Common myeloid progenitor, CD34-positive (primary cell): Measurements from ENCODE around the gene PTGDS.

Source experiments
- CTCF ChIA-PET: fragments of 350-600 bp; sonication (Branson Sonifier 250); formaldehyde crosslinking; loops from one replicate; lab custom pipeline; 2021; ENCODE audit warnings: antibody characterized with exemption; lab: Charles Lee
- POLR2A ChIA-PET: fragments of 350-600 bp; sonication (Branson Sonifier 250); formaldehyde crosslinking; loops from one replicate; lab custom pipeline; 2021; ENCODE audit warnings: antibody characterized with exemption; lab: Charles Lee
- DNase-seq, 3 donors: peaks; one replicate each; pipeline versions ENCODE4 v3.0.0 to v3.0.0-alpha.2; 2013
- H3K27ac ChIP-seq, 2 experiments: 1 replicate in 1 of 2; 2 replicates in 1 of 2; pipeline ENCODE4 v1.7.0; 2013; ENCODE audit warnings: inconsistent platforms in 2 of 2, low read length in 2 of 2, mild to moderate bottlenecking in 2 of 2, low read depth in 1 of 2, moderate library complexity in 1 of 2; ENCODE audit not compliant: severe bottlenecking in 2 of 2, insufficient read depth in 1 of 2, poor library complexity in 1 of 2
- H3K27me3 ChIP-seq, 5 experiments: replicated peaks in 2 of 5; 1 replicate in 3 of 5; 2 replicates in 2 of 5; pipeline versions ENCODE4 v1.6.1 to v1.7.0; 2013; ENCODE audit warnings: low read length in 4 of 5, mild to moderate bottlenecking in 2 of 5, moderate library complexity in 2 of 5, inconsistent platforms in 1 of 5; ENCODE audit not compliant: insufficient read depth in 5 of 5, control insufficient read depth in 4 of 5
- H3K36me3 ChIP-seq, 4 experiments: 1 replicate in 2 of 4; 2 replicates in 2 of 4; pipeline versions ENCODE4 v1.6.1 to v1.7.0; 2013; ENCODE audit warnings: low read length in 3 of 4, control low read depth in 1 of 4, mild to moderate bottlenecking in 1 of 4; ENCODE audit not compliant: control insufficient read depth in 4 of 4, insufficient read depth in 4 of 4
- H3K4me1 ChIP-seq, 4 experiments: 1 replicate in 3 of 4; 2 replicates in 1 of 4; pipeline versions ENCODE4 v1.6.1 to v1.7.1; 2013; ENCODE audit warnings: low read length in 3 of 4, mild to moderate bottlenecking in 3 of 4, control low read depth in 1 of 4, inconsistent platforms in 1 of 4, moderate library complexity in 1 of 4; ENCODE audit not compliant: control insufficient read depth in 4 of 4, insufficient read depth in 4 of 4; ENCODE audit errors: control extremely low read depth in 1 of 4
- H3K4me3 ChIP-seq, 7 experiments: 1 replicate in 4 of 7; 2 replicates in 3 of 7; pipeline versions ENCODE4 v1.5.1 to v1.7.0; 2013; ENCODE audit warnings: mild to moderate bottlenecking in 7 of 7, low read length in 6 of 7, moderate library complexity in 6 of 7, inconsistent platforms in 2 of 7, low read depth in 2 of 7, control low read depth in 1 of 7; ENCODE audit not compliant: insufficient read depth in 4 of 7, control insufficient read depth in 1 of 7; ENCODE audit errors: extremely low read depth in 1 of 7
- H3K9me3 ChIP-seq, 5 experiments: 1 replicate in 4 of 5; 2 replicates in 1 of 5; pipeline versions ENCODE4 v1.6.1 to v1.7.1; 2013; ENCODE audit warnings: low read length in 4 of 5, mild to moderate bottlenecking in 2 of 5, inconsistent platforms in 1 of 5, low read depth in 1 of 5, moderate library complexity in 1 of 5; ENCODE audit not compliant: control insufficient read depth in 4 of 5, insufficient read depth in 2 of 5; ENCODE audit errors: control extremely low read depth in 1 of 5
- WGBS: methylation state at CpG from one replicate; pipeline ENCODE4 v1.1.5; 2013; ENCODE audit not compliant: insufficient coverage; 5-methylcytosine and 5-hydroxymethylcytosine counted together

The PTGDS gene

DNA sequence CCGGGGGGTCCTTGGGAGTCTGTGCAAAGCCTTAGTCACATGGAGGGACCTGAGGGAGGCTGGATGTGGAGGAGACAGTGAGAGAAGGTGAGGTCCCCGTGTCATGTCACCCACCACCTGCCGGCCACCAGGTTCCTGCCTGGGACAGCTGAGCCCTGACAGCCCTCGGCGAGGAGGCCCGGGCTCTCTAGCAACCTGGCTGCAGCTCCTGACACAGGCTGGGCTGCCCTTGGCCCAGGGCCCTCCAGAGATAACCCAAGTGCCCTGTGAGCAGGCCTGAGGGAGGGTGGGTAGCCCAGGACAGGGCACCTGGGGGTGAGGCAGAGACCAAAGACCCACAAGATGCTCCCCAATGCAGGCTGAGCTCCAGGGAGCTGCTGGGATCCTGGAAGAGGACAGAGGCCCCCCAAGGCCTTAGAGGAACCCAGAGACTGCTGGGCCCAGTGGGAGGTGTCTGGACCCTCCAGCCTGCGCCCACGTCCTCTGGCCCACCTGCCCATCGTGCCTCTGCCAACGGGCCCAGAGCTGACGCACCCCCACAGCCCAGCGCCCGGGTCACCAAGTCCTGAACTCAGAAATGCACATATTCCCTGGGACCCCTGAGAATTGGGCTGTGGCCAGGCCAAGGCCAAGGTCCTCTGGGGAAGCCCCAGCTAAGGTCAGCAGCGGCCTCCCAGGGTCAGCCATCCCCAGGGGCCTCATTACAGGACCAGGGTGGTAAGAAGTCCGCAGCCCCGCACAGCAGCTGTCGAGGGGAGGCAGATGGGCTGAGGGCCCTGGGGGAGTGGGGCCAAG lies 8.8 kb upstream of the PTGDS start:
- Histone ChIP-seq H3K27me3 (peaks cover 0 to 2% (median 0%) of the 10 kb centered on the region in 5 experiments), H3K4me1 (peaks cover 0 to 8% (median 7%) of the 10 kb centered on the region in 4 experiments), H3K9me3 (no peaks in the 10 kb centered on the region), H3K36me3 (no peaks in the 10 kb centered on the region), H3K27ac (no peak overlapping the region), H3K4me3 (no peak overlapping the region)
- CTCF ChIA-PET, result interaction anchor here (1.1 kb wide), 1 partner anchor 66 kb away, joined by 4 read pairs; no protein-coding TSS in a partner anchor
- POLR2A ChIA-PET, result no interaction called here
- 90% methylated on average over 16 of the region's 17 CpGs for WGBS
- DNase-seq, result no peak

DNA sequence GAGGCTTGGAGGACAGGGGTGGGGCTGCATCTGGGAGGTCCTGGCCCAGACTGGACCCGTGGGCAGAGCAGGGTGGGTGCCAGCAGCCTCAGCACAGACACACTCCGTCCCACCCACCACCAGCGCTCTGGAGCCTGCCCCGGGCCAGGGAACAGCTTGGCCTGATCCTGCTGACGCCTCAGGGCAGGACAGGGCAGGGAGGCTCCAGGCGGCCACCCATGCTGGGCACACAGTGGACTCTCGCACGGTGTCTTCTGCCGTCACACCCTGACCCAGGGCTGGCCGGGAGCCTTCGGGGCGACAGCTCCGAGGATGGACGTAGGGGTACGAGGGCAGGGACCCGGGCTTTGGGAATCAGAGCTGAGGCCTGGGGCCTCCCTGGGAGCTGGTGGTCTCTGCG lies 8.2 kb upstream of the PTGDS start:
- Histone ChIP-seq H3K9me3 (no peaks in the 10 kb centered on the region), H3K4me1 (peaks cover 0 to 8% (median 7%) of the 10 kb centered on the region in 4 experiments), H3K36me3 (no peaks in the 10 kb centered on the region), H3K4me3 (no peak overlapping the region), H3K27me3 (peaks cover 0 to 2% (median 0%) of the 10 kb centered on the region in 5 experiments), H3K27ac (no peak overlapping the region)
- ChIA-PET POLR2A (no interaction called here), CTCF (interaction anchor here (1.1 kb wide), 1 partner anchor 66 kb away, joined by 4 read pairs; no protein-coding TSS in a partner anchor)
- DNase-seq, result no peak
- WGBS, result 93% methylated on average over 15 of the region's 17 CpGs

DNA sequence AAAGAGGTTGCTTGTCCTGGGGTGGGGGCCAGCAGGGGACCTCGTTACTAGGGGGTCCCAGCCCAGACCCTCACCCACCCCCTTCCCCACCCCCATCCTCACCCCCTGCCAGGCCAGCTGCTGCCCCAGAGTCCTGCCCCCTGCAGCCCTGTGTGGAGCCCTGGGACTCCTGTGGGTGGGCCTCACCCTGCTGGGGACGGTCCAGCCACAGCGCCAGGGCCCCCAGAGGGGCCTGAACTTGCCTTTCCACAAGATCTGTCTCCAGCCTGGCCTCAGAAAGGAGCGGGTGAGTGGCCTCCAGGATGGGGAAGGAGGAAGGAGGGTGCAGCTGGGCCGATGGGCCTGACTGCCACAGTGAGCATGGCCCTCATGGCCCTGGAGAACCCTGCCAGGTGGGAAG lies 7.5 kb upstream of the PTGDS start:
- ChIA-PET CTCF (no interaction called here), POLR2A (no interaction called here)
- Histone ChIP-seq H3K4me1 (peaks cover 0 to 11% (median 8%) of the 10 kb centered on the region in 4 experiments), H3K9me3 (no peaks in the 10 kb centered on the region), H3K27ac (no peak overlapping the region), H3K4me3 (no peak overlapping the region), H3K36me3 (no peaks in the 10 kb centered on the region), H3K27me3 (peaks cover 0 to 2% (median 0%) of the 10 kb centered on the region in 5 experiments)
- WGBS, result 83% methylated on average over 4 of the region's 5 CpGs
- DNase-seq, result no peak

DNA sequence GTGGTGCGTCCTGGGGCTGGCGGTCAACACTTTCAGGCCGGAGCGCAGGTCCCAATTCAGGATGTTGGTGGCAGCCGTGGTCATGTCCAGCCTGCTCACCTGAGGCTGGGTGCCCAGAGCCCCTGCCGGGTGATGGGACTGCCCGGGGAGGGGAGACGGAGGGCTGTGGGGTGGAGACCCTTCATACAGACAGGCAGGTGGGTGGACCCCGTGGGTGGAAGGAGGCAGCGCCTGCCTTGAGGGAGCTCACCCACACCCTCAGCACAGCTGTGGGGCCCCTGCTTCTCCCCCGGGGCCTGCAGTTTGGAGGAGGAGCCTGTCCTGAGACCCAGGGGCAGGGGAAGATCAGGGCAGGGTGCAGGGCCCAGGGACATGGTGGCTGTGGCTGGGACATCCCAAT lies 6.9 kb upstream of the PTGDS start:
- Histone ChIP-seq H3K4me1 (peaks cover 0 to 17% (median 14%) of the 10 kb centered on the region in 4 experiments), H3K27me3 (peaks cover 0 to 2% (median 0%) of the 10 kb centered on the region in 5 experiments), H3K9me3 (no peaks in the 10 kb centered on the region), H3K27ac (no peak overlapping the region), H3K36me3 (no peaks in the 10 kb centered on the region), H3K4me3 (no peak overlapping the region)
- no peak for DNase-seq
- POLR2A ChIA-PET, result no interaction called here
- 97% methylated on average over 6 of the region's 11 CpGs for WGBS
- CTCF ChIA-PET, result interaction anchor here (1.2 kb wide), 1 partner anchor 20 kb away, joined by 3 read pairs; no protein-coding TSS in a partner anchor

DNA sequence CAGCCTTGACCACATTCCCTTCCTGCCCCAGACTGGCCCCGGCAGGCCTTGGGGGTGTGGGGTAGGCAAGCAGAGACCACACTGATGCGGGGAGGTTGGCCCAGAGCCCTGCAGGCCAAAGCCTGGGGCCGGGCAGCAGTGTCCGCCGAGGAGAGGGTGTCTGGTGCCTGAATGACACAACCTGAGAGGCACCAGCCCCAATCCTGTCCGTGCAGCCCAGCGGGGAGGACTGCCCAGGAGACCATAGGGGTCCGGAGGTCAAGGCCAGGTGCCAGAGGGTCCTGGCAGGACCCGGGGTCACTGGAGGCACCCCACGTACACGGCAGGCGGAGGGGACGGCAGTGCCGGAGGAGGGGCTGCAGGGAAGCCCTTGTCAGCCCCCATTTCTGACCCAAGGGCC lies 5.6 kb upstream of the PTGDS start:
- no peak overlapping the region for H3K27ac ChIP-seq
- CTCF ChIA-PET, result interaction anchor here (1.2 to 1.3 kb wide), 2 partner anchors 26 to 129 kb away, joined by 3 read pairs; partner anchors contain the start of gene AJM1
- H3K27me3 ChIP-seq, result no peaks in the 10 kb centered on the region
- no peaks in the 10 kb centered on the region for H3K9me3 ChIP-seq
- POLR2A ChIA-PET, result interaction anchor here (0.6 kb wide), 1 partner anchor 27 kb away, joined by 3 read pairs; the partner anchor contains the start of gene C8G
- 90% methylated on average over 14 of the region's 14 CpGs for WGBS
- no peak for DNase-seq
- no peaks in the 10 kb centered on the region for H3K36me3 ChIP-seq
- no peak overlapping the region for H3K4me3 ChIP-seq
- peaks cover 0 to 25% (median 22%) of the 10 kb centered on the region in 4 experiments for H3K4me1 ChIP-seq

DNA sequence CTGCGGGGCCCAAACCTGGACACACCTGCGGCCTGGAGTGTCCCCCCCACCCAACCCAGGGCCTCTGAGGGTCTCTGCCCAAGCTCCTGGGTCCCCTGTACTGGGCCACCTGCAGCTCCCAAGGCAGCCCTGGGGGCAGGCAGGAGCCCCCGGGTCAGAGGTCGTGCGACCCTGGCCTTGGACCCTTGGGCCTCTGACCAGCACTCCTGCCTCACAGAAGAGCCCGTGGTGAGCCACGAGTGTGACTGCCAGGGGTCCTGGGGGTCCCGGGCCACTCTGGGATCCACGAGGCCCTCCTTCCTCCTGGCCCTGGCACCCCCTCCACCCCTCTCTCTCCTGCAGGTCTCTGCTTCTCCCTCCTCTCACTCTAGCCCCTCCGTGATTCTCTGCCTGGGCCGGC lies 5.0 kb upstream of the PTGDS start:
- H3K9me3 ChIP-seq, result no peaks in the 10 kb centered on the region
- H3K36me3 ChIP-seq, result no peaks in the 10 kb centered on the region
- H3K4me1 ChIP-seq, result peaks cover 0 to 30% (median 27%) of the 10 kb centered on the region in 4 experiments
- no peak for DNase-seq
- POLR2A ChIA-PET, result no interaction called here
- peaks cover 0 to under 1% (median 0%) of the 10 kb centered on the region in 5 experiments for H3K27me3 ChIP-seq
- H3K27ac ChIP-seq, result no peak overlapping the region
- whole genome bisulfite sequencing, result 95% methylated on average over 11 of the region's 11 CpGs
- CTCF ChIA-PET, result interaction anchor here (1.3 kb wide), 1 partner anchor 26 kb away, joined by 3 read pairs; no protein-coding TSS in a partner anchor
- no peak overlapping the region for H3K4me3 ChIP-seq

DNA sequence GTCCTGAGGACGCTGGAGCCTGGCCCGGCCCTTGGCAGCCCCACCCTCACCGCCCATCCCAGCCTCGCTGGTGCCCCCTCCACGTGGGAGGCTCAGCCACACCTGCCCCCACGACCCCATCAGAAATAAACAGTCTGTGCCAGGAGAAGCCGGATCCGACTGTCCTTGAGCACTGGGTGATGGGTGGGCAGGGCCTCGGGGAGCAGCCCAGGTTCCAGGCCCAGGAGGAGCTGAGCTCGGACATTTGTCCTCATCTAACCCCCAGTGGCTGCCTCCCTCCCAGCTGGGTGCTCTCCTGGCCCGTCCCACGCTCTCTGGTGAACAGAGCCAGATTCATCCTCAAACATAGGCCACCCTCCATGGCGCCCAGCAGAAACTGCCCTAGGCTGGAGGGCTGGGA lies 4.6 kb upstream of the PTGDS start:
- CTCF ChIA-PET, result interaction anchor here (1.3 kb wide), 1 partner anchor 25 kb away, joined by 3 read pairs; no protein-coding TSS in a partner anchor

More for the DNA sequence above, 4.6 kb upstream of the PTGDS start:
- Histone ChIP-seq H3K36me3 (no peaks in the 10 kb centered on the region), H3K9me3 (no peaks in the 10 kb centered on the region), H3K27ac (no peak overlapping the region), H3K4me3 (no peak overlapping the region), H3K27me3 (peaks cover 0 to 4% (median 0%) of the 10 kb centered on the region in 5 experiments), H3K4me1 (peaks cover 0 to 34% (median 31%) of the 10 kb centered on the region in 4 experiments)
- POLR2A ChIA-PET, result no interaction called here
- 85% methylated on average over 9 of the region's 13 CpGs for WGBS
- DNase-seq, result no peak
